ENCODE results near the gene TNFRSF12A. TPM values are rescaled to one million over a fixed set of nuclear protein-coding genes. Genes with fewer than 3 reads are reported as not detected.
A peak's percentile ranks its signal among the peaks of the same experiment; 100 is the strongest.
"Not testable (repeated sequence)": the region's sequence is repeated elsewhere in the genome, so short reads cannot be mapped to it uniquely, and the experiment has no call there.

The TNFRSF12A gene
- total RNA-seq, 1 donor from 2014 or later: 12.3 TPM

DNA sequence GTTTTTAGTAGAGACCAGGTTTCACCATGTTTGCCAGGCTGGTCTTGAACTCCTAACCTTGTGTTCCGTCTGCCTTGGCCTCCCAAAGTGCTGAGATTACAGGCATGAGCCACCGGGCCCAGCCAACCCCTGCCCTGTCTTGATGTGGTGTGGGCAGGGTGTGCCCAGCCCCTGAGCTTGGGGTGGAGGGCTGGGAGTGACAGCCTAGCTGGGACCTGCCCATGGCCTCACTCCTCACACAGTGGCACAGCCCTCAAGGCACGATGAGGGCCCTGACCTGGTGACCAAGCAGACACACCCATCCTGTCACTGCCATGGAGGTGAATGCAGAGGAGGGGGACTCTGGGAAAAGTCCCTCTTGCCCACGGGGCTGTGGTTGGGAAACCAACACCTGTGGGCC is 48.3 kb downstream of the TNFRSF12A start:
- no peak for DNase-seq (ENCODE audit: extremely low spot score in 2 of 2)
- intact Hi-C loops (cut with DNase I): no loop called here
- Histone ChIP-seq H3K27me3 (no peaks in the 10 kb centered on the region), H3K4me3 (no peak overlapping the region), H3K36me3 (no peaks in the 10 kb centered on the region), H3K4me1 (peaks cover 14% of the 10 kb centered on the region), H3K27ac (no peak overlapping the region), H3K9me3 (no peaks in the 10 kb centered on the region)
- TF ChIP-seq, protein P1, sequence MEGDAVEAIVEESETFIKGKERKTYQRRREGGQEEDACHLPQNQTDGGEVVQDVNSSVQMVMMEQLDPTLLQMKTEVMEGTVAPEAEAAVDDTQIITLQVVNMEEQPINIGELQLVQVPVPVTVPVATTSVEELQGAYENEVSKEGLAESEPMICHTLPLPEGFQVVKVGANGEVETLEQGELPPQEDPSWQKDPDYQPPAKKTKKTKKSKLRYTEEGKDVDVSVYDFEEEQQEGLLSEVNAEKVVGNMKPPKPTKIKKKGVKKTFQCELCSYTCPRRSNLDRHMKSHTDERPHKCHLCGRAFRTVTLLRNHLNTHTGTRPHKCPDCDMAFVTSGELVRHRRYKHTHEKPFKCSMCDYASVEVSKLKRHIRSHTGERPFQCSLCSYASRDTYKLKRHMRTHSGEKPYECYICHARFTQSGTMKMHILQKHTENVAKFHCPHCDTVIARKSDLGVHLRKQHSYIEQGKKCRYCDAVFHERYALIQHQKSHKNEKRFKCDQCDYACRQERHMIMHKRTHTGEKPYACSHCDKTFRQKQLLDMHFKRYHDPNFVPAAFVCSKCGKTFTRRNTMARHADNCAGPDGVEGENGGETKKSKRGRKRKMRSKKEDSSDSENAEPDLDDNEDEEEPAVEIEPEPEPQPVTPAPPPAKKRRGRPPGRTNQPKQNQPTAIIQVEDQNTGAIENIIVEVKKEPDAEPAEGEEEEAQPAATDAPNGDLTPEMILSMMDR (IDR thresholded peaks at IDR 0.05): no peak
- TF ChIP-seq POLR2A (IDR thresholded peaks at IDR 0.05): no peak
- no peak for TF ChIP-seq POLR2AphosphoS5 (IDR thresholded peaks at IDR 0.05; ENCODE audit: insufficient read depth in 1 of 2, low read depth in 1 of 2)

DNA sequence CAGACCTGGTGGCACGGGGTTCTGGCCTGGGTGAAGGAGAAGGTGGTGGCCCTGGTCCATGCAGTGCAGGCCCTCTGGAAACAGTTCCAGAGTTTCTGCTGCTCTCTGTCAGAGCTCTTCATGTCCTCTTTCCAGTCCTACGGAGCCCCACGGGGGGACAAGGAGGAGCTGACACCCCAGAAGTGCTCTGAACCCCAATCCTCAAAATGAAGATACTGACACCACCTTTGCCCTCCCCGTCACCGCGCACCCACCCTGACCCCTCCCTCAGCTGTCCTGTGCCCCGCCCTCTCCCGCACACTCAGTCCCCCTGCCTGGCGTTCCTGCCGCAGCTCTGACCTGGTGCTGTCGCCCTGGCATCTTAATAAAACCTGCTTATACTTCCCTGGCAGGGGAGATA is 49.0 kb downstream of the TNFRSF12A start:
- H3K27ac ChIP-seq; H3K4me3 ChIP-seq; H3K9me3 ChIP-seq; intact Hi-C loops (cut with DNase I); H3K27me3 ChIP-seq; H3K36me3 ChIP-seq; DNase-seq (ENCODE audit: extremely low spot score in 2 of 2): not testable (repeated sequence)
- peaks cover 14% of the 10 kb centered on the region for H3K4me1 ChIP-seq

DNA sequence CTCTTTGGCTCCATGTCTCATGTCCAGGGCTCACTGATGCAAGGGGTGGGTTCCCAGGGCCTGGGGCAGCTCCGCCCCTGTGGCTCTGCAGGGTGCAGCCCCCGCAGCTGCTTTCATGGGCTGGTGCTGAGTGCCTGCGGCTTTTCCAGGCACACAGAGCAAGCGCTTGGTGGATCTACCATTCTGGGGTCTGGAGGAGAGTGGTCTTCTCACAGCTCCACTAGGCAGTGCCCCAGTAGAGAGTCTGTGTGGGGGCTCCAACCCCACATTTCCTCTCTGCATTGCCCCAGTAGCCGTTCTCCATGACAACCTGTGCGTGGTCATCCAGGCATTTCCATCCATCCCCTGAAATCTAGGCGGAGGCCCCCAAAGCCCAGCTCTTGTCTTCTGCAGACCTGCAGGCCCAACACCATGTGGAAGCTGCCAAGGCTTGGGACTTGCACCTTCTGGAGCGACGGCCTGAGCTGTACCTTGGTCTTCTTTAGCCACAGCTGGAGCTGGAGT is 50.5 kb downstream of the TNFRSF12A start:
- Histone ChIP-seq H3K36me3 (no peaks in the 10 kb centered on the region), H3K9me3 (no peaks in the 10 kb centered on the region), H3K4me3 (no peak overlapping the region), H3K27ac (no peak overlapping the region), H3K27me3 (no peaks in the 10 kb centered on the region), H3K4me1 (peaks cover 5% of the 10 kb centered on the region)
- intact Hi-C loops (cut with DNase I): no loop called here
- TF ChIP-seq, protein P1 (IDR thresholded peaks at IDR 0.05): no peak
- TF ChIP-seq POLR2AphosphoS5 (IDR thresholded peaks at IDR 0.05; ENCODE audit: insufficient read depth in 1 of 2, low read depth in 1 of 2): no peak
- no peak for TF ChIP-seq POLR2A (IDR thresholded peaks at IDR 0.05)
- no peak for DNase-seq (ENCODE audit: extremely low spot score in 2 of 2)

DNA sequence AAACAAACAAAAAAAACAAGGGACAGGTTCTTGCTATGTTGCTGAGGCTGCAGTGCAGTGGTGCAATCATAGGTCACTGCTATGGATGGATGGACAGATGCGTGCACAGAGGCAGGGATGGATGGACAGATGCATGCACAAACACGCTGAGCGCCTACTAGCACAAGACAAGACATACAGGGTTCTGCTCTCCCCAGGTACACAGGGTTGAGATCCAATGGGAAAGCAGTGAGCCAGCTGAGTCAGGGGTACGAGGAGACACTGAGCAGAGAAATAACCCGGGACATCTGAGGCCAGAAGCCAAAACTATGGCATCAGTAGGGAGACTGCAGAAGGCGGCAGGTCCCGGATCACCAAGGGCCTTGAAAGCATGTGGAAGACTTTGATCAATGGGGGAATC is 51.5 kb downstream of the TNFRSF12A start:
- no peak for TF ChIP-seq POLR2AphosphoS5 (IDR thresholded peaks at IDR 0.05; ENCODE audit: insufficient read depth in 1 of 2, low read depth in 1 of 2)
- TF ChIP-seq, protein P1 (IDR thresholded peaks at IDR 0.05): no peak
- no peak for TF ChIP-seq POLR2A (IDR thresholded peaks at IDR 0.05)
- Histone ChIP-seq H3K4me1 (no peaks in the 10 kb centered on the region), H3K36me3 (no peaks in the 10 kb centered on the region), H3K27ac (no peak overlapping the region), H3K4me3 (no peak overlapping the region), H3K9me3 (no peaks in the 10 kb centered on the region), H3K27me3 (no peaks in the 10 kb centered on the region)
- intact Hi-C loops (cut with DNase I): no loop called here
- peak in 1 of 2 donors; percentile 81 for DNase-seq (ENCODE audit: extremely low spot score in 2 of 2)

Small RNA genes within 50 kb of the gene (small RNA-seq; reads per million reads assigned to genes)
- not detected for gene LINC00514

Other genes with a start within 250 kb of the TNFRSF12A start
- 530 TPM for gene ELOB, start 243.1 kb upstream of the TNFRSF12A start, total RNA-seq
- not detected for gene PRSS33, start 232.8 kb upstream of the TNFRSF12A start, total RNA-seq
- not detected for gene PRSS41, start 221.9 kb upstream of the TNFRSF12A start, total RNA-seq
- not detected for gene PRSS21, start 203.1 kb upstream of the TNFRSF12A start, total RNA-seq
- 11.3 TPM for gene ZG16B, start 190.1 kb upstream of the TNFRSF12A start, total RNA-seq
- 38.8 TPM for gene PRSS22, start 162.2 kb upstream of the TNFRSF12A start, total RNA-seq
- gene FLYWCH2, start 137.2 kb upstream of the TNFRSF12A start, total RNA-seq: 65.1 TPM
- gene FLYWCH1, start 108.4 kb upstream of the TNFRSF12A start, total RNA-seq: 32.9 TPM
- not detected for gene KREMEN2, start 56.1 kb upstream of the TNFRSF12A start, total RNA-seq
- 2.7 TPM for gene PAQR4, start 51.0 kb upstream of the TNFRSF12A start, total RNA-seq
- 6.9 TPM for gene PKMYT1, start 39.9 kb upstream of the TNFRSF12A start, total RNA-seq
- not detected for gene CLDN9, start 7.4 kb upstream of the TNFRSF12A start, total RNA-seq
- not detected for gene CLDN6, start 2.2 kb upstream of the TNFRSF12A start, total RNA-seq
- 39.0 TPM for gene HCFC1R1, start 3.6 kb downstream of the TNFRSF12A start, total RNA-seq
- gene THOC6, start 3.7 kb downstream of the TNFRSF12A start, total RNA-seq: 22.6 TPM
- 52.5 TPM for gene BICDL2, start 16.6 kb downstream of the TNFRSF12A start, total RNA-seq
- 0.25 TPM for gene MMP25, start 26.2 kb downstream of the TNFRSF12A start, total RNA-seq
- gene IL32, start 45.3 kb downstream of the TNFRSF12A start, total RNA-seq: 13.0 TPM
- not detected for gene ZSCAN10, start 78.9 kb downstream of the TNFRSF12A start, total RNA-seq
- gene ZNF205, start 92.2 kb downstream of the TNFRSF12A start, total RNA-seq: 14.2 TPM
- 7.6 TPM for gene ZNF213, start 114.7 kb downstream of the TNFRSF12A start, total RNA-seq
- gene OR1F1, start 167.8 kb downstream of the TNFRSF12A start, total RNA-seq: not detected
- gene ZNF200, start 214.8 kb downstream of the TNFRSF12A start, total RNA-seq: 5.2 TPM
- gene MEFV, start 236.3 kb downstream of the TNFRSF12A start, total RNA-seq: 1.5 TPM

Data from vagina (tissue), 2 donors.